Retinal pigment epithelial cell (primary cell): ENCODE measurements around the gene SLC25A25.
"Not testable (repeated sequence)": the region's sequence is repeated elsewhere in the genome, so short reads cannot be mapped to it uniquely, and the experiment has no call there.

Experiments
- DNase-seq: peaks from one replicate; pipeline ENCODE4 v3.0.0-alpha.2; 2010; ENCODE audit warnings: low read depth
- H3K4me3 ChIP-seq: 2 replicates; pipeline ENCODE4 v1.5.1; 2011; ENCODE audit warnings: mild to moderate bottlenecking, low read length, control low read depth, moderate library complexity
- CTCF ChIP-seq: conservative IDR thresholded peaks from 2 replicates; pipeline ENCODE4 v1.5.1; 2011; ENCODE audit warnings: low read depth, low read length, control low read depth, inconsistent platforms

Gene SLC25A25

DNA sequence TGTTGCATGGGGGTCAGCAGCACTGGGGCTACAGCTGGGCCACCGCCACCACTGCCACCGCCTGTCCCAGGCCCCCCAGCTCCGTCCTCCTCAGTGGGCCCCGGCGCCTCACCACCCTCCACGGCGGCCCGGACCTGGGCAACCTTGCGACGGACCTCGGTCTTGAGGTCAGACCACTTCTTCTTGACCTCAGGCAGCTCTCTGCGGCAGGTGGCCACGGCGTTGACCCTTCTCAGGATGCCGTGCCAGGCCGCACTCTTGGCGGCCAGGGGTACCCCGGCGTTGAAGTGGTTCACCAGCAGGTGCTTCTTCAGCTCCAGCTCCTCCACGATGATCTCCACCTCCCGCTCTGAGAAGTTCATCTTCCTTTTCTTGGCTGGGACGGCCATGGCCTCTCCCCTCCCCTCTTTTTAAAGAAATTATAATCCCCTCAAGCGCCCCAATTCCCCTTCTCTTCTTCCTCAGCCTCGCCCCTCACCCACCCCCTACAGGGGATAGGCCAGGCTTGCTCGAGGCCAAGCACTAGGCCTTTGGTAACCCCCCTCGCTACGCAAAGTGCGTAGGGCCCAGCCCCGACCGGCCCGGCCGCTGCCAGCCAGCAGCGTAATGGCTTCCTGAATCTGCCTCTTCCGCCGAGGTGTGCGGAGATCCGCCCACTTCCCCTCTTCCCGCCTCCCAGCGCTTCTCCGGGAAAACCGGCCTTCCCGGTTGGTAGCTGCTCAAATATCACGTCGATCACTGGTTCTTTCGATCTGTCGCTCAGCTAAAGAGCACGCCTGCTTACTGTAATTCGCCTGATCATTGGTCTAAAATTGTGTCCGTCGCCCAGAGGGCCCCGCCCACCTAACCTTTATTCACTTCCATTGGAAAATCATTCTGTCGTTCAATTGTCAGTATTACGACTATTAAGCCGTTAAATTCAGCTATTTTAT lies 1.1 kb upstream of the SLC25A25 start, which contains the start of gene NAIF1:
NAIF1 (minus strand) TSS at position 608 of the 932 bp plus-strand sequence; CDS start at position 389, 219 bp downstream.
- peak; percentile 99 for DNase-seq
- no peak for TF ChIP-seq CTCF
- peak within 1 kb of the TSS; percentile 93 for H3K4me3 ChIP-seq

- no peak for TF ChIP-seq CTCF
- DNase-seq = no peak
- H3K4me3 ChIP-seq = peak overlapping the region; percentile 74
Measured at GRCh38 chr9:128068386-128069205, 564 bp downstream of the SLC25A25 start.

DNA sequence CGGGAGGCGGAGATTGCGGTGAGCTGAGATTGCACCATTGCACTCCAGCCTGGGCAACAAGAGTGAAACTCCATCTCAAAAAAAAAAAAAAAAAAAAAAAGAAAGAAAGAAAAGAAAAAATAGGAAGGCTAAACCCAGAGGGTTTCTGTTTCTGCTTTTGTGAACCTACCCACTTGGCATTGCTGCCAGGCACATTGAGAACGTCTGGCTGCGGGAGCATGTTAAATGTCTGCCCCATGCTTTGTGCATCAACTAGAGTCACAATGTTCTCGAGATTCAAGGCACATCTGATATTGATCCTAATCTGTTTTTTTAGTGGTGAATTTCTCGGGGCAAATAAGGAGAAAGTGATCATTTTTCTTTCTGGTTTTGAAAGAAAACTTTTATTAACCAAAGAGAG lies 2.8 kb downstream of the SLC25A25 start:
- H3K4me3 ChIP-seq = no peak overlapping the region
- no peak for TF ChIP-seq CTCF
- no peak for DNase-seq

GRCh38 chr9:128071475-128071874 lies 3.4 kb downstream of the SLC25A25 start:
- H3K4me3 ChIP-seq, DNase-seq: not testable (repeated sequence)

- no peak for DNase-seq
- no peak overlapping the region for H3K4me3 ChIP-seq
Measured at GRCh38 chr9:128072144-128073021, 4.4 kb downstream of the SLC25A25 start.

DNA sequence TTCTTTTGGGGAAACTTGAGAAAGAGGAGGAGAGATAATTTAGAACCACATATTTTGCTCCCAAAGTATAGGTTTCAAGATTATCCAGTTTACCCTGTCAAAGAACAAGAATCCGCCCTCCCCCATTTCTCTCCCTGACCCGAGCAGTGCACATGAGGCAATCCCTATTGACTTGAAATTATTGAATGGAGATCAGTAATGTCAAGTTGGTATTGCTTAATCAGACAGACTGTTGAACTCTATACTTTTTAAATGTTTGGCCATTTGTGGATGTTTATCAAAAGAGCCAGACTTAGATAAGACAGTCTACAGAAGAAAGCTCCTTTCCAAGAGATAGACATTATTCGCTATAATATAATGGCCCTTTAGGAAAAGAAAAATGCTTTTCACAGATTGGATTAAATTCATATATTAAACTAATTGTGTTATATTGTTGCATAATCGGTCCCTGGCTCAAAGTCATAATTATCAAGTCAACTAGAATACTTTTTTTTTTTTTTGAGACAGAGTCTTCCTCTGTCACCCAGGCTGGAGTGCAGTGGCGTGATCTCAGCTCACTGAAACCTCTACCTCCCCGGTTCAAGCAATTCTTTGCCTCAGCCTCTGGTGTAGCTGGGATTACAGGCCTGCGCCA lies 5.3 kb downstream of the SLC25A25 start:
- no peak for DNase-seq
- TF ChIP-seq CTCF = no peak

More at GRCh38 chr9:128072144-128073021, 4.4 kb downstream of the SLC25A25 start:
- no peak for TF ChIP-seq CTCF

More for the DNA sequence above, 5.3 kb downstream of the SLC25A25 start:
- H3K4me3 ChIP-seq = no peak overlapping the region
